ENCODE results near the gene GALNT6.

Gene GALNT6

GRCh38 chr12:51381226-51382079, 9.8 kb downstream of the GALNT6 start:
- DNase-seq: no peak

DNA sequence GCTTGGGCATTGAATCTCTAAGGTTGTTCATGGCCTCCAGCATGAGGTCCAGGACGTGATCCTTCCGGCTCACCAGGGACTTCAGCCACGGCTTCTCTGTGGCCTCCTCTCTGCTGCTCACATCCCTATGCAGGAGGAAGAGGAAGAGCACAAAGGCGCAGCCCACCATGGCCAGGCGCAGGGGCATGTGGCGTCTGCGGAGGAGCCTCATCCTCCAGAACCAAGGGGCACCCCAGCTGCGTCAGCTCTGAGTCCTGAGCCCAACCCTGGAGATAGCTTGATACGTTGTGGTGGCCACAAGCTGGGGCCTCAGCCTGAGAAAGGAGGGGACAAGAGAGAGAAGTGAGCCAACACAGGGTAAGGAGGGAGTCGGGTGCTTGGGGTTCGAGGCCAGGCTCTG, 11.6 kb downstream of the GALNT6 start:
- no peak for DNase-seq

- DNase-seq: no peak
Measured at GRCh38 chr12:51378749-51379148, 12.5 kb downstream of the GALNT6 start.

- no peak for DNase-seq
Measured at GRCh38 chr12:51377099-51377984, 13.9 kb downstream of the GALNT6 start.

DNA sequence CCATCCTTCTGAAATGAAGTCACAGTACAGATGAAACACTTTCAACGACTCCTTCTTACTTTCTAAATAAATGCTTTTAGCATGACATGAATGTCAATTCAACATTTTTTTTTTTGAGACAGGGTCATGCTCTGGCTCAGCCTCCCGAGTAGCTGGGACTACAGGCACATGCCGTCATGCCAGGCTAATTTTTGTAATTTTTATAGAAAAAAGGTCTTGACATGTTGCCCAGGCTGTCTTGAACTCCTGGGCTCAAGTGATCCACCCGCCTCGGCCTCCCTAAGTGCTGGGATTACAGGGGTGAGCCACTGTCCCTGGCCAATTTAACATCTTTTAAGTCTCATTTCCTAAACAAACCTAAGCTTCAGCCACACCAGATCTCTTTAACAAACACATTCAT, 16.4 kb downstream of the GALNT6 start:
- no peak for DNase-seq

DNA sequence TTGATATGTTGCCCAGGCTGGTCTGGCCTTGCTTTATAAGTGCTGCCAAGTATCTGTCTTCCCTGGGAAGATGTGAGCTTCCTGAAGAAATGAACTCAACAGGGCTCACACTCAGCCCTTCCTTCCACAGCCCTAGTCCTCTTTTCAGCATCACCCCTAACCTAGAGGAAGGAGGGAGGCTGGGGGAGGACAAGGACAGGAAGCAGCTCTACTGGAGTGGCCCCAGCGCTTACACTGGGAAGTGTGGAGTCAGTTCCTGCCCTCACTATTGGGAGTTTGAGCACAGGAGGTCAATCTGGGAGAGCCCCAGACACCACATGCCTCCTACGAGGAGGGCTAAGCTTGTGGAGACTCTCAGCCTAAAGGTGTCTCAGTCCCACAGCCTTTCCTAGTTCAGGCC, 16.8 kb downstream of the GALNT6 start:
- no peak for DNase-seq

DNA sequence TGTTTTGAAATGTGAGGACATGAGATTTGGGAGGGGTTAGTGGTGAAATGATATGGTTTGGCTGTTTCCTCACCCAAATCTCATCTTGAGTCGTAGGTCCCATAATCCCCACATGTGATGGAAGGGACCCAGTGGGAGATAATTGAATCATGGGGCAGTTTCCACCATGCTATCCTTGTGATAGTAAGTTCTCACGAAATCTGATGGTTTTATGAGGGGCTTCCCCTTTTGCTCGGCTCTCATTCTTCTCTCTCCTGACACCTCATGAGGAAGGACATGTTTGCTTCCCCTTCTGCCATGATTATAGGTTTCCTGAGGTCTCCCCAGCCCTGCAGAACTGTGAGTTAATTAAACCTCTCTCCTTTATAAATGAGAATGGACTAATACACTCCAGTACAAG, 18.0 kb downstream of the GALNT6 start:
- DNase-seq: no peak

DNA sequence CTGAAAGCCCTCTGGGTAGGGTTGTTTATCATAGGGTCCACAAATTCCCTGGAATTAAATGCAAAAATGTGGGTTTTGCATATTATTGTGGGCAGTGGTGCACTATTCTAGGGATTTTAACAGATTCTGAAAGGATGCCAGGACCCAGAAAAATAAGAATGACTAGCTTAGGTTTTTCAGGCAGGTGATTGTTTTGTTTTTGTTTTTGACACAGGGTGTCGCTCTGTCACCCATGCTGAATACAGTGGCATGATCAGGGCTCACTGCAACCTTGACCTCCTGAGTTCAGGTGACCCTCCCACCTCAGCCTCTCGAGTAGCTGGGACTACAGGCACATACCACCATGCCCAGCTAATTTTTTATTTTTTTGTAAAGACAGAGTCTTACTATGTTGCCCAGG, 19.2 kb downstream of the GALNT6 start:
- DNase-seq: no peak

- DNase-seq: no peak
Measured at GRCh38 chr12:51371295-51371953, 19.8 kb downstream of the GALNT6 start.

DNA sequence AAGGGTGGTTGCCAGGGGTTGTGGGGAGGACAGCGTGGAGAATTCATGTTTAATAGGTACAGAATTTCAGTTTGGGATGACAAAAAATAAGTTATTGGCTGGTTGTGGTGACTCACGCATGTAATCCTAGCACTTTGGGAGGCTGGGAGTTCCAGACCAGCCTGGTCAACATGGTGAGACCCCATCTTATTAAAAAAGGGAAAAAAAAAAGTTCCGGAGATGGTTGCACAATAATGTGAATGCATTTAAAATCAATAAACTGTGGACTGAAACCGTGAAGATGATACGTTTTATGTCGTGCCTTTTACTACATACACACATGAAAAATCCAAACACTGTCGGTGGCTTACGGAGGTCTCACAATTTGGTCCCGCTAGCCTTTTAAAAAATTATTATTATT, 20.5 kb downstream of the GALNT6 start:
- DNase-seq: no peak

DNA sequence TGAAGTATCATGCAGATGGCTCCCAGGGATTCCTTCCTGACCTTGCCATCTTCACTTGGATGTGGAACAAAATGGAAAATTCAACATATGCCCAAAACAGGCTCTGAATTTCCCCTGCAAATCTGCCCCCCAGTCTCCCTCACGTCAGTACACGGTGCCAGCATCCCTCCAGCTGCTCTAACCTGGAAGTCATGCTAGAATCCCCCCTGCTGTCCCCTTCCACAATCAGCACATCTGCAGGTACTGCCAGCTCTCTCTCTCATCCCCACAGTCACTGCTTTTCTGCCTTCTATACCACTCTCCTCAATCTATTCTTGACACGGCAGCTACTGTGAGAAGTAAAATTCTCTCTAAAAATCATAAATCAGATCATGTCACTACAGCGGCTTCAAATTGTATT, 21.6 kb downstream of the GALNT6 start:
- no peak for DNase-seq

GRCh38 chr12:51368640-51369517, 22.3 kb downstream of the GALNT6 start:
- peak; percentile 96 for DNase-seq

DNA sequence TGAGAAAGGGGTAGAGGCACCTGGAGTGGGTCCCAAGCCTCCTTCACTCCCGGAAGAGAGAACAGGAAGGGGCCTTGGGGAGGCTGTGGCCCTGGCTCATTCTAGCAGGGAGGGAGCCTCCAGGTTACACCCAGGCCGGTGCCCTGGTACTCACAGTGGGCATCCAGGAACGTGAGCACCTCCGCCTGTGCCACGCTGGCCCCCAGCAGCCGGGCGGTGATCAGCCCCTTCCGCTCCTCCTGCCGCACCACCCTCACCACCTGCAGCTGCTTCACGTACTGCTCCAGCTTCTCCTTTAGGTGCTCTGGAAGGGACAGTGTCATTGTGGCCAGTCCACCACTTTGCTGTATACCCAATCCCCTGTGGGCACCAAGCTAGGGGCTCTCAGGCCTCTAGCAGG, 25.9 kb downstream of the GALNT6 start:
- DNase-seq: no peak

DNA sequence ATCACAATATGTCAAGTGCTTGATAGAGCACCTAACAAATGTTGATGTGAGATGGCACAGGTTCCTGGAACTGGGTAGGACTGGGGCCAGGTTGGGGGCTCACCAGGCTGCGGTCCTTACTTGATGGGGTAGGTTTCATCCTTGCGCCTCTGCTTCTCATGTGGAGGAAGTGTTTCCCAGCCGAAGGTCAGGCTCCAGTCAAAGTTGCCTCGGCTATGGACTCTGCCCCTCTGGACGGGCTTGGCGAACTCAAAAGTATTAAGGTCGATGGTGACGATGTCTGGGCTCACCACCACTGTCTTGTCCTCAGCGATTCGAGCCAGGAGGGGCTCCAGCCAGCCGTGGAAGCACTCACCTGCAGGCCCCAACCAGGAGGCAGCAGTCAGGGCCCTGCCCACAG, 27.2 kb downstream of the GALNT6 start:
- no peak for DNase-seq

GRCh38 chr12:51362747-51363342, 28.4 kb downstream of the GALNT6 start:
- no peak for DNase-seq

- no peak for DNase-seq
Measured at GRCh38 chr12:51362307-51362706, 28.9 kb downstream of the GALNT6 start.

DNA sequence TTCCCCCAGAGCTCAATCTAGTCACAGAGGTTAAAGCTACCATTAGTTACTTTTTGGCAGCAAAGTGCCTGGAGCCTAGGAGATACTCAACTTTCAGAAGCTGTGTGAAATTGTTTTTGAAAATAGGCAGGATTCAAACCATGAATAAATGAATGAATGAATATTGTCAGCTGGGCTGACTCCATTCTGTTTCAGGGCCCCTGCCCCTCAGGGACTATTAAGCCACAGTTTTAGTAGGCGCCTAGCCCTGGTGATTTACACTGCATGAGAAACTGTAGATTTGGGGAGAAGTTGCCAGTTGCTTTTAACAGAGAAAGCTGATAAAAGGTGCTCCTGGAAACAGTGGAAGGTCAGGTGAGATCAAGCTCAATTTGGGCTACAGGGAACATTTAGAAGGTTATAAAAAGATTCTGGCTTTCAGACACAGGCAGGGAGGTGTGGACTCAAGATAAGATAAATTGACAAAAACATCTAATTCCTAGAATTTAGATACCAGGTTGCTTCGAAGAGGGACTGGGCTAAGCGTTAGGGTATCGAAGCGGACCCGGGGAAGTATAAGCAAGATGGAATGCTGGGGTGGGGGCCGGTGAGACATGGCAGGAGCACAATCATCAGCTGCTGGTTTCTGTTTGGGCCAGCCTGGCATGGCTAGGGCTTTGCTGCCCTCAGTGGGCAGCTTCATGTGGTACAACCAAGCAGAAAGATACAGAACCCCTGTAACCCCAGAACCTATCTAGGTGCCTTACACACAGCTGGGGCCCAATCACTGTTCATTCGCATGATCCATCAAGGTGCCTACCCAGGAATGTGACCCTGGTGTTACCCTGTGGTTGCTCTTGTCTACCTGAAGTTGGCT, 29.8 kb downstream of the GALNT6 start:
- no peak for DNase-seq

GRCh38 chr12:51360315-51360714, 30.9 kb downstream of the GALNT6 start:
- no peak for DNase-seq

GRCh38 chr12:51359851-51360250, 31.4 kb downstream of the GALNT6 start:
- no peak for DNase-seq

- no peak for DNase-seq
Measured at GRCh38 chr12:51358496-51358895, 32.7 kb downstream of the GALNT6 start.

Measured in activated CD4-positive, alpha-beta T cell treated with anti-CD3 and anti-CD28 coated beads, Interleukin-10, Interleukin-2, amounts not matched to agents 100 ng/mL and 50 ng/mL, durations not matched to agents 16 hours and 8 hours (primary cell).